Activated CD4-positive, alpha-beta T cell treated with anti-CD3 and anti-CD28 coated beads, Interleukin-2, amount 50 U/mL, for 48 hours (primary cell): ENCODE data around the gene PLOD3.

ENCODE experiments used
- DNase-seq, 2 experiments: peaks; one replicate each; pipeline ENCODE4 v3.0.0-alpha.2; 2020

PLOD3 gene

GRCh38 chr7:101163279-101164070, 53.9 kb downstream of the PLOD3 start:
- no peak for DNase-seq

DNA sequence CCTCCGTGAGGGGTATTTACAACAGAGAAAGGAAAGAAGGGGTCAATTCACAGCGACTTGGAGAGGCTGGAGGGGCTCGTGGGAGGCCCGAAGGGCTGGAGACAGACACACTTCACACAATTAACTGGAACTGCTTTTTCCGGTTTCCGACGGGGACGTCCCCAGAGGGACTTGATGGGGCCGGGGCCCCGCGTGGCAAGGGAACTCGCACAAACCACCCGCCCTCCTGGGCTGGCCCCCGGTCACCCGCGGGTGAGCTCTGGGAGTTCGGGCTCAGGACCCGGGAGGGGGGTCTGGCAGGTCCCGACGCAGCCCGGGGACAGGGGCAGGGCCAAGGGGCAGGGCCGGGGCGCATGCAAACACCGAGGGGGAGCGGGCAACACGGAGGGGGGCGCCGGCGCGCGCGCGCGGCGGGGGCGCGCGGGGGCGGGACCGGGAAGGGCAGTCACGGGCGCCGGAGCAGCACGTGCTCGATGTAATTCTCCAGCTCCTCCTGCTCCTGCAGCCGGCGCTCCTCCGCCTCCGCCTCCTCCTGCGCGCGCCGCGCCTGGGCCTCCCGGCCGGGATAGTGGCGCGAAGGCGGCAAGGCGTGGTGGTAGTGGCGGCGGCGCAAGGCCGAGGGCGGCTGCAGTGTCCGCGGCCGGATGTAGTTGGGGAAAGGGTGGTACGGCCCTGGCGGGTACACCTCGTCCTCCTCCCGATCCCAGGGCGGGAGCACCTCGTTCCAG, 54.7 kb downstream of the PLOD3 start:
- DNase-seq: no peak

DNA sequence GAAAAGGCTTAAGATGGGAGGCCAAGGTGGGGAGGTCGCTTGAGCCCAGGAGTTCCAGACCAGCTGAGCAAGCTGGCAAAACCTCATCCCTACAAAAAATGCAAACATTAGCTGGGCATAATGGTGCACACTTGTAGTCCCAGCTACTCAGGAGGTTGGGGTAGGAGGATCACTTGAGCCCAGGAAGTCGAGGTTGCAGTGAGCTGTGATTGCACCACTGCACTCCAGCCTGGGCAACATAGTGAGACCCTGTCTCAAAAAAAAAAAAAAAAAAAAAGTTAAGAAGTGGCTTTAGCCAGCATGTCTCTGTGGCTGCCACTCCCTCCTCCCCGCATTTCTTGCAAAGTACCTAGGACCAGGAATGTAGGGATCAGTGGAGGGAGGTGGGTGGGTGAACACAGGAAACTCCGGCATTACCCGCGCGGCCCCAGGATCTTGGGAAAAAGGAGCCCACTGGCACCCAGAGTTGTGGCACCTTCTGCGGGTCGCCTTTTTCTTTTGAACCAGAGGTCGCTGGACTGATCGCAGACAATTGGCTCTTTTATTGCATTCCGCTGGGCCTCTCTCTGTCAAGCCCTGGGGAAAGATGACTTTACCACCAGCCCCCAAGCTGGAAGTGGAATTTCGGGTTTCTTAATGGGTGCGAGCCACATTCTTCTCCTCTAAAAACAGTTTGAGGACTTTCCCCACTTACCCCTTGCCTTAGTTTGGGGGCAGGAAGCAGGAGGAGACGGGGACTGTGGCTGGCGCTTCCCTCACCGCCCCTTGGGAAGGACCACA, 55.5 kb downstream of the PLOD3 start:
- DNase-seq: no peak

- no peak for DNase-seq
Measured at GRCh38 chr7:101160910-101161309, 56.5 kb downstream of the PLOD3 start.

GRCh38 chr7:101159696-101160674, 57.4 kb downstream of the PLOD3 start:
- DNase-seq: no peak

GRCh38 chr7:101156866-101157589, 60.4 kb downstream of the PLOD3 start:
- DNase-seq: no peak

- no peak for DNase-seq
Measured at GRCh38 chr7:101156277-101156676, 61.1 kb downstream of the PLOD3 start.
